GM21576 (cell line): ENCODE data around the gene SLC16A8.
"Not testable (repeated sequence)": the region's sequence is repeated elsewhere in the genome, so short reads cannot be mapped to it uniquely, and the experiment has no call there.

ENCODE experiments used
- ATAC-seq: cut with Tn5 transposase; IDR thresholded peaks from one replicate; pipeline ENCODE4 v1.9.1; 2021; ENCODE audit warnings: mild to moderate bottlenecking, moderate library complexity; ENCODE audit not compliant: unreplicated experiment

Gene SLC16A8

GRCh38 chr22:38086942-38087341 lies 3.0 kb upstream of the SLC16A8 start:
- no peak for ATAC-seq

DNA sequence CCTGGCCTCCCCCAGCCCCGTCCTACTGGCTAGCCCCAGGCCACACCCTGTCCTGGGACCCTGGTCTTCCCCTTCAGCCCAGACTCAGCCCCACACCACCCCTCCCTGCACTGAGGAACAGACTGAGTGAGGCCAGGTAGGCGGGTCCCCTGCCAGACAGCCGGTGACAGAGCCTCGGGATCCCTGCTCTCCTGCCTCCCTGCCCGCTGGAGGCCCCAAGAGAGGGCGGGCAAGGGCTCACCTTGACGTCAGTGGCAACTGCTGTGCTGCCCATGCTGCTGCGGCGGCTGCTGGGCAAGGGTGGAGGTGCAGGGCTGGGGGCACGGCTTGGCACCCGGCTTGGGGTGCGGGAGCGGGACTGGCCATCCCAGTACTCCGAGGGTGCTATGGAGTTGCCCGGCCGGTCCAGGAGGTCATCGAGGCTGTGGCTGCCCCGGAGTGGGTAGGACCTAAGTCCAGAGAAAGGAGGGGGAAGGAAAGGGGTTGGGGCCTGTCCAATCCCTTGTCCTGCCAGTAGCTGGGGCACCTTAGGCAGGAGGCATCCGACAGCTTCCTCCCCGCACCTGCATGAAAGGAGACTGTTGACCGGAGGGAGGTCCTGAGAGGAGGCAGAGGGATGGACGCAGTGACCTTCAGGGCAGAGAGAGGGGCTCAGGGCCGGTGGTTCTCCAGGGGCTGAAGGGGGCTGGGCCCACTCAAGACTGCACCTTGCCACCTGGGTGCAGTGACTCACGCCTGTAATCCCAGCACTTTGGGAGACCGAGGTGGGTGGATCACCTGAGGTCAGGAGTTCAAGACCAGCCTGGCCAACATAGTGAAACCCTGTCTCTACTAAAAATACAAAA lies 2.2 kb upstream of the SLC16A8 start:
- ATAC-seq = no peak

GRCh38 chr22:38085501-38085900 lies 1.5 kb upstream of the SLC16A8 start:
- ATAC-seq = no peak

DNA sequence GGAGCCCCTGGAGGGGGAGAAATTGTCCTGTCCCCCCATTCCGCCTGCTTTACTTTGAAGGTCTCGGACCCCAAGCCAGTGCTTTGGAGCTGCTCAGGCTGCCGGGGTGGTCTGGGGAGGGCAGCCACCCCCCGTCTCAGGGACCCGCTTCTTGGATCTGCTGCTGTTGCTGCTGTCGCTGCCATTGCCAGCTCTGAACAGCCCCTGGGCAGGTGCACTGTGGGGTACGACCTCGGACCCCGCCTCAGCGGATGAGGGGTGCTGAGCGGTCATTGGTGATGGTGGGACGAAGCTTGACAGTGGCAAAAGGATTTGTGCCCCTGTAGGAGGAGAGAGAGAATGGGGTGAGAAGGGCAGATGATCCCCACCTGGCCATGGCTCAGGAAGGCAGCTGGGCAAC lies 1.1 kb upstream of the SLC16A8 start:
- no peak for ATAC-seq

GRCh38 chr22:38082986-38083710 lies 836 bp downstream of the SLC16A8 start:
- ATAC-seq = no peak

DNA sequence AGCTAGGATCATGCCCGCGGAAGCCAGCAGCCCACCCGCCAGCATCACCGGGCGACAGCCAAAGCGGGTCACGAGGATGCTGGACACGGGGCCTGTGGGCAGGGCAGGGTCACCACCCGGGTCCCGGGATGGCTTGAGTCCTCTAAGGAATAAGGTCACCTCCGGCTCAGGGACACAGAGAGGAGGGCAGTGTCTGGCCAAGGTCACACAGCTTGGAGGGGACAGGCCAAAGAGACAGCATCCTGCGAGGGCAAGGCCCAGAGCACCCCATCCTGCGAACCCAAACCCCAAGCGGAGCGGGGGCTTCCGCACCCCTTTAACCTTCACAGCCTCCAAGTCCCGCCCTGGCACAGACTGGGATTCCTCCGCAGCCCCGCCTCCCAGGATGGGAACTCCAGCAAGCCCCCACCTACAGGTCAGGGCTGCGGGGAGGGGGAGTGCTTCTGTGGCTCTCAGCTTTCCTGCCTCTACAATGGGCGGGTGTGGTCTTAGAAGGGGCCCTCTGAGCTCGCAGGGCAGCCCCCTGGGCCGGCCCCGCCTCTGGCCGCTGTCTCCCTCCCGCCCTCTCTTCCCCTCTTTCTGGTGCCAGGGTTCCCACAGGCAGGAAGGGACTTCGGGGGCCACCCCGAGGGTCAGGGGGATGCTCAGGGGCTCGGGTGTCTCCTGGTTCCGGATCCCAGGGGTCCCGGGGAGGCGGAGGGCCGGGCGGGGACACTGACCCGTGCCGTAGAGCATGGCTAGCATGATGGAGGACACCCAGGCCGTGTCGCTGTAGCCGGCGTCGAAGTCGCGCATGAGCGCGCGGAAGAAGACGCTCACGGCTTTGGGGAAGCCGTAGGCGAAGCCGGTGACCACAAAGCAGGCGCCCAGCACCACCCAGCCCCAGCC lies 1.8 kb downstream of the SLC16A8 start:
- no peak for ATAC-seq

DNA sequence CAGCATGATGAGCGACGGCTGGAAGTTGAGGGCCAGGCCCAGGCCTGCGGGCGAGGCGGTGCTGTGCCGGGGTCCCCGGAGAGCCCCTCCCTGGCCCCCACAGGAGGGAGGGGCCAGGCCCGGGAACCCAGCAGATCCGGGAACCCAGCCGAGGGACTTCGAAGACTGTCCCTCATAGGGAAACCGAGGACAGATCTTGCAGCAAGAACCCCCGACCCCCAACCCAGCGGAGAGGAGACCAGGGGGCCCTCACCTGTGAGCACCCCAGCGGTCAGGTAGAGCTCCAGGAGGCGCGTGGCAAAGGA lies 2.4 kb downstream of the SLC16A8 start:
- no peak for ATAC-seq

DNA sequence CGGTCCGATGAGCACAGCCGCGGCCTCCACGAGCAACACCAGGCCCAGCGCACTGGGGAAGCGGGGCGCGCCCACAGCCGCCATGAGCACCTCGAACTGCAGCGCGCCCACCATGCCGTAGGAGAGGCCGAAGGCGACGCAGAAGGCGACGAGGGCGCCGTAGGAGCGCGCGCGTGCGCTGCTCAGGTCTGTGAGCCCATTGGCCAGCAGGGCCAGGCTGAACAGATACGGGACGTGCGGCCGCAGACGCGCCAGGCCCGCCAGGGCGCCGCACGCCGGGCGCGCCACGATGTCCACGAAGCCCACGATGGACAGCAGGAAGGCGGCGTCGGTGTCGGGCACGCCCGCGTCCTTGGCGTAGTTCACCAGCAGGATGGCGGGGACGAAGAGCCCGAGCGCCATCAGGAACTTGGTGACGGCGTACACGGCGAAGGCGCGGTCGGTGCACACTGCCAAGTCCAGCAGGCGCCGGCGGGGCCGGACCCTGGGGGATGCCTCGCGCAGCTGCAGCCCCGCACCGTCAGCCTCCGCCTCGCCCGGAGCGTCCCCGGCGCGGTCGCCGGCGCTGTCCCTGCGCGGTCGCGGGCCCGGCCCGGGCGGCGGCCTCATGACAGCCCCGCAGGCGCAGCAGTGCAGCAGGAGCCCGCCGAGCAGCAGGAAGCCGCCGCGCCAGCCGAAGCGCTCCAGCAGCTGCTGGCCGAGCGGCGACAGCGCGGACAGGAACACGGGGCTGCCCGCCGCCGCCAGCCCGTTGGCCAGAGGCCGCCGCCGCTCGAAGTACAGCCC lies 2.9 kb downstream of the SLC16A8 start:
- ATAC-seq = no peak

DNA sequence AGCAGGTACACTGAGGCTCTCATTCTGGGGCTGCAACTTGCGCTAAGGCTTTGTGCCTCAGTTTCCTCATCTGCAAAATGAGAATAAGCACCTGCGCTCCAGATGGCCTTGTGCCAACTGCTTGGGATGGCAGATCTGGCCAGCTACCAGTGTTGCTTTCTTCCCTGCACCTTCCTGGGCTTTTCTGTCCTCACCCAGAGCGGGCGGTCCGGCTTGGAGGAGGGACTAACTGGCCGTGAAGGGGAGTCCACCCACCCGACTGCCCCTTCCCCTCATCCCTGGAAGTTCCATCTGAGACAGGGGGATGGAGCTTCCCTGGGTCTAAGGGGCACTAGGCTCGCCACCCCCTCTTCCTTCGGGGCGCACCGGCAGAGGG lies 3.5 kb downstream of the SLC16A8 start:
- ATAC-seq = no peak

GRCh38 chr22:38079804-38080203 lies 4.2 kb downstream of the SLC16A8 start:
- ATAC-seq = no peak

- not testable (repeated sequence) for ATAC-seq
Measured at GRCh38 chr22:38079208-38079607, 4.8 kb downstream of the SLC16A8 start.

DNA sequence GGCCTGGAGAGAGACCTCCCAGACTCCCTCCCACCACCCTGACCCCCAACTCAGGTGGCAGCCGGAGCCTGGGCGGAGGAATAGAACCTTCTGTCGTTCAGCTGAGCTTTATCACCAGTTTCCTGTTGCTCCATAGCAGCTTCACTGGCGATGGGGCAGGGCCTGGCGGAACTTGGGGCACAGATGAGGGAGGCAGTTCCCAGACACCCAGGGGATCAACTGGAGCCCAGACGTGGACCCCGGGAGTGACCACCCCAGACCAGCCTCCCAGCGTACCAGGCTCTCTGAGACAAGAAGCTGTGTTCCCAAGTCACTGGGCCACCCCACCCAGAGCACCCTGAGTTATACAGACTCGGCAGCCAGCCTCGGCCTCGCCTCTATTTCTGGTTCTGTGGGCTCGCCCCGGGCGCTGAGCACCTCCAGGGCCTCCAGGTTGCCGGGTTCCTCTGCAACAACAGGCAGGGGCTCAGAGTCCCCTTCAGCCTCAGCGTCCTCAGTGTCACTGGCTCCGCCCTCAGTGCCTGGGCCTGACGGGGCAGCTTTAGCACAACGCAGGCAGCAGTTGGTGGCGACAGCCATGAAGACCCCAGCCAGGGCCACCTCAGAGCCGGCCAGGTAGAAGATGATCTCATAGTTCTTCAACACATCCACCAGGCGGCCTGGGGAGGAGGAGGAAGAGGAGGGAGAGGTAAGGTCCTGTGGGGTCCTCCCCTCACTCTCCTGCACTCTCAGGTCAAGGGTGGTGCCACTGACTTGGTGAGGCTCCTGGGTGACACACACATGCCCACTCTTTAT lies 5.7 kb downstream of the SLC16A8 start:
- ATAC-seq = no peak

DNA sequence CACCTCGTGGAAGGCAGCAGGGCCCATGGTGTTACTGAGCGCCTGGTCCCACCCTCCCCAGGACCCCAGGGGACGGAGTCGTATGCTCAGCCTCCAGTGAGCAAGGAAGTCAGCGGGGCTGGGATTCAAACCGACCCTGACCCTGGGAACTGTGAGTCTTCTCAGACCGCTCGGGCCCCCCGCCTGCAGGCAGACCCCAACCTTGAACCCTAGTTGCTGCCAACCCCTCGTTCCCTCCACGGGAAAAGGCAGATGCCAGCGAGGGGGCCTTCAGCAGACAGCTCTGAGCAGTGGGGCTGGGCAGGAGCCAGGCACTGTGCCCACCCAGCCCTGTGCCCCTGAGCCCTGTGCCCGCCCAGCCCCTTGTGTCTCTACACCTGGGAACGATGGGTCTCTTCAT lies 6.4 kb downstream of the SLC16A8 start:
- no peak for ATAC-seq

GRCh38 chr22:38077096-38077495 lies 6.9 kb downstream of the SLC16A8 start:
- ATAC-seq = no peak

DNA sequence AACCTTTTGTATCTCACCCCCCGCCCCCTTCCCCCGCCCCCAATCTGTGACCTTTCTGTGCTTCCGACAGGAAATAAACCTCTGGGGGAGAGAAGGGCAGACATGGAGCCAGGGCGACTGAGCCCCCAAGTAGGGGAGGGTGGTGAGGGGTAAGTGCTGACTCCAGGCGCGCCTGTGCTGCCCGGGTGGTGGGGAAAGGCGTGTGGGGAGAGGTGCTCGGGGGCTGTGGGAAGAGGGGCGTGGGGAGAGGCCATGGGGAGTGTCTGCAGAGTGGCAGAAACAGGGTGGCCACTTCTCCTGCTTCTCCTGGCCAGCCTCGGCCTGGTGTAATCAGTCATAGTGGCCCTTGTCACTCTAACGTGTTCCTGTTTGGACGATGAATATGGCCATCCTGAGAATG lies 8.0 kb downstream of the SLC16A8 start:
- ATAC-seq = no peak

DNA sequence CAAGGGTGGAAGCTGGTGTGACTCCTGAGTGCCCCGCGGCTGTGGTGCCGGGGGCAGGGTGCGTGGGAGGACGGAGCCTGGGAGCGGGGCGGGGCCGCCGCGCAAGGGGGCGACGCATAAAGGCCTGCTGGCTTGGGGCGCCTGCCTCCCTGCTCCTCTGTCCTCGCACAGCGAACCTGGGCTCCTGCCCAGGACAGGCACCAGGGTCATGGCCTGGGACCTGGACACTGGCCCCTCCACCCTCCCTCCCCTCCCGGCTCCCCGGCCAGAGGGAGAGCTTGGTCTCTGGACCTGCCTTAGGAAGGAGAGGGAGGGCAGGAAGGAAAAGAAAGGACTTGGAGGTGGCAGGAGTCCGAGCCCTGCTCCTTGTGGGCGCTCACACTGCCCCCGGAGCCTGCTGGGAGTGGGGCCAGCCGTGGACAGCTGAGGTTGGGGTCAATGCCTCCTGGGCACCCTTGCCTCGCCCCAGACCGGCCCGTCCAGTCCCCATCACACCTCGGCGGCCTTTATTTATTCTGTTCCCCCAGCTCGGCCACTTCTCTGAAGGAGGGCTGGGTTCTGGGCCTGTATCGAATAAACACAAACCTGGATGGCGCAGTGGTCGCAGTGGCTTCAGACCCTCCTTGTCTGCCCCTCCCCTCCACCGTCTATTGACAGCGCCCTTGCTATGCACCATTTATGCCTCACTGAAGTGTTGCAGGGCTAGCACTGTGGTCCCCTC lies 8.7 kb downstream of the SLC16A8 start:
- ATAC-seq = no peak

DNA sequence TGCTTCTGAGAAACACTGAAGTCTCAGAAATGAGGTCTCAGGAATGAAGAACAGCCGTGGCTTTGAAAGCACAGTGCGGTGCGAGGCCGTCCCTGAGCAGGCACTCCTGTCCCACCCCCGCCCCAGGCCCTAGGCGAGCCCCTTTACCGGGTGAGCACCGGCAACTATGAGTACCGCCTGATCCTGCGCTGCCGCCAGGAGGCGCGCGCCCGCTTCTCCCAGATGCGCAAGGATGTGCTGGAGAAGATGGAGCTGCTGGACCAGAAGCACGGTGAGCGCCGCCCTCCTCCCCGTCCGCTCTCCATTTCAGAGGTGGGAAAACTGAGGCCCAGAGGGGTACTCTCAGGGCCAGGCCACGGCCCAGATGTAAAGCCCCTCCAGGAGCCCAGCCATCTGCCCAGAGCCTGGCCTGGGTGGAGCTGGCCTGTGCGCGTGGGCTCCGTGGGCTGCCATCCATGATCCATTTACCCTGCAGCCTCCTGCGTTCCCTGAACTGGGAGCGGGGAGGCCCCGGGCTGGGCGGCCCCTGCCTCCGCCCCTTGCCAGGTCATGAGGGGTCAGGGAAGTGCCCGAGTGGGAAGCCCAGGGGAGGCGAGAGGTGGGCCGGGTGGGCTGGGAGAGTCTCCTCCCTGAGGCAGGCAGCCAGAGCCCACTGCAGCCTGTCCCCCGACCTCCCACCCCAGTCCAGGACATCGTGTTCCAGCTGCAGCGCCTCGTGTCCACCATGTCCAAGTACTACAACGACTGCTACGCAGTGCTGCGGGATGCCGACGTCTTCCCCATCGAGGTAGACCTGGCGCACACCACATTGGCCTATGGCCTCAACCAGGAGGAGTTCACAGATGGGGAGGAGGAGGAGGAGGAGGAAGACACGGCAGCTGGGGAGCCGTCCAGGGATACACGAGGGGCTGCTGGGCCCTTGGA lies 9.5 kb downstream of the SLC16A8 start:
- no peak for ATAC-seq
